ENCODE data around the gene CPD. TPM values are rescaled to one million over a fixed set of nuclear protein-coding genes. Genes with fewer than 3 reads are reported as not detected.

The CPD gene
- polyA plus RNA-seq, 1 donor (not counting 4 experiments of a cell fraction or from before 2014, with no cell fraction given), result 30.5 TPM

DNA sequence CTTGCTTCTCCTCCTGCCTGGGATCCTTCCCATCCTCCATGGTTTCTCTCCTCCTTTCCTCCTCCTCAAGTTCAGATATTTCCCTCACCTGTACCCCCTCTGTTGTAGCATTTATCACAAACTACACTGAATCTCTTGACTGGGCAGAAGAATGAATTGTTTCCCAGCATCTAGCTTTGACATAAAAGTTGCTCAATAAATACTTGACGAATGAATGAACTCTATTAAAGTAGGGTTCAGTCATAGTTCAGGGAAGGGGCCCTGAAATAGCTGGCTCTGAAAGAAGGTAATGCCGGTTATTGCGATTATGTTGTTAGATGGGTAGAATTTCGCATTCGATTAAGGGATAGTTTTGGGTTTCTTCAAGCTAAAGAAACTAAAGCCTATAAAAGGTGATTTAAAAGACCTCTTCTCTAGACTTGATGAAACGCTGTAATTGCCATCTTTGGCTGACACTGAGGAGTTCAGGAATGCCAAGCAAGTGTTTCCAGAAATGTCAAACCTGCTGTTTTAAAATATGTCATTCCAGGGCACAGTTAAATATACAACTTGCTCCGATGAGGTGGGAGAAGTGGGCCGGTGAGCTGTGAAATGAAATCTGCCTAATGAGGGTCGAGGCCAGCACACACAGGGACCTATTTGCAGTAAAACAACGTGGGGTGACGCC lies 1.0 kb upstream of the CPD start:
- no peak overlapping the region for H3K27ac ChIP-seq (ENCODE audit: control insufficient read depth, insufficient read depth, low read length)
- no peaks in the 10 kb centered on the region for H3K9me3 ChIP-seq (ENCODE audit: control insufficient read depth, low read depth, low read length)
- H3K4me2 ChIP-seq (ENCODE audit: control insufficient read depth, extremely low read depth, insufficient read depth, low read depth, low read length), result peak overlapping the region; percentile 96
- no peak for TF ChIP-seq EZH2 (IDR thresholded peaks at IDR 0.05; ENCODE audit: low read length)
- TF ChIP-seq, protein P1, sequence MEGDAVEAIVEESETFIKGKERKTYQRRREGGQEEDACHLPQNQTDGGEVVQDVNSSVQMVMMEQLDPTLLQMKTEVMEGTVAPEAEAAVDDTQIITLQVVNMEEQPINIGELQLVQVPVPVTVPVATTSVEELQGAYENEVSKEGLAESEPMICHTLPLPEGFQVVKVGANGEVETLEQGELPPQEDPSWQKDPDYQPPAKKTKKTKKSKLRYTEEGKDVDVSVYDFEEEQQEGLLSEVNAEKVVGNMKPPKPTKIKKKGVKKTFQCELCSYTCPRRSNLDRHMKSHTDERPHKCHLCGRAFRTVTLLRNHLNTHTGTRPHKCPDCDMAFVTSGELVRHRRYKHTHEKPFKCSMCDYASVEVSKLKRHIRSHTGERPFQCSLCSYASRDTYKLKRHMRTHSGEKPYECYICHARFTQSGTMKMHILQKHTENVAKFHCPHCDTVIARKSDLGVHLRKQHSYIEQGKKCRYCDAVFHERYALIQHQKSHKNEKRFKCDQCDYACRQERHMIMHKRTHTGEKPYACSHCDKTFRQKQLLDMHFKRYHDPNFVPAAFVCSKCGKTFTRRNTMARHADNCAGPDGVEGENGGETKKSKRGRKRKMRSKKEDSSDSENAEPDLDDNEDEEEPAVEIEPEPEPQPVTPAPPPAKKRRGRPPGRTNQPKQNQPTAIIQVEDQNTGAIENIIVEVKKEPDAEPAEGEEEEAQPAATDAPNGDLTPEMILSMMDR (optimal IDR thresholded peaks at IDR 0.05 in 1 of 3, IDR thresholded peaks at IDR 0.05 in 1 of 3, conservative IDR thresholded peaks at IDR 0.05 in 1 of 3; ENCODE audit: extremely low read depth in 1 of 3, insufficient read depth in 2 of 3, low read length in 3 of 3), result no peak
- H2AFZ ChIP-seq (ENCODE audit: control insufficient read depth, low read length), result peak overlapping the region; percentile 97
- peaks cover 3% of the 10 kb centered on the region for H3K79me2 ChIP-seq (ENCODE audit: control insufficient read depth, insufficient read depth, low read length)
- peaks cover 31% of the 10 kb centered on the region for H3K4me1 ChIP-seq (ENCODE audit: control insufficient read depth, extremely low read depth, insufficient read depth, low read length)
- dilution Hi-C loops (cut with MboI; ENCODE audit: extremely low pct_ligation_motif_present, low sequenced_read_pairs), result no loop called here
- H3K9ac ChIP-seq (ENCODE audit: control insufficient read depth, extremely low read depth, insufficient read depth, low read length), result no peak overlapping the region
- FAIRE-seq, result no peak
- DNase-seq (ENCODE audit: low read depth, low spot score), result no peak
- H3K36me3 ChIP-seq (ENCODE audit: control insufficient read depth in 2 of 2, extremely low read depth in 1 of 2, insufficient read depth in 2 of 2, low read length in 2 of 2), result no peaks in the 10 kb centered on the region
- no peaks in the 10 kb centered on the region for H3K9me1 ChIP-seq (ENCODE audit: control insufficient read depth, extremely low read depth, insufficient read depth, low read length)
- H4K20me1 ChIP-seq (ENCODE audit: control insufficient read depth, extremely low read depth, insufficient read depth, low read length), result no peaks in the 10 kb centered on the region
- no peaks in the 10 kb centered on the region for H3K27me3 ChIP-seq (ENCODE audit: control insufficient read depth, extremely low read depth, insufficient read depth, low read length)
- no peak overlapping the region for H3K4me3 ChIP-seq (ENCODE audit: control insufficient read depth in 2 of 3, extremely low read depth in 1 of 3, insufficient read depth in 2 of 3, low read depth in 1 of 3, low read length in 3 of 3)

DNA sequence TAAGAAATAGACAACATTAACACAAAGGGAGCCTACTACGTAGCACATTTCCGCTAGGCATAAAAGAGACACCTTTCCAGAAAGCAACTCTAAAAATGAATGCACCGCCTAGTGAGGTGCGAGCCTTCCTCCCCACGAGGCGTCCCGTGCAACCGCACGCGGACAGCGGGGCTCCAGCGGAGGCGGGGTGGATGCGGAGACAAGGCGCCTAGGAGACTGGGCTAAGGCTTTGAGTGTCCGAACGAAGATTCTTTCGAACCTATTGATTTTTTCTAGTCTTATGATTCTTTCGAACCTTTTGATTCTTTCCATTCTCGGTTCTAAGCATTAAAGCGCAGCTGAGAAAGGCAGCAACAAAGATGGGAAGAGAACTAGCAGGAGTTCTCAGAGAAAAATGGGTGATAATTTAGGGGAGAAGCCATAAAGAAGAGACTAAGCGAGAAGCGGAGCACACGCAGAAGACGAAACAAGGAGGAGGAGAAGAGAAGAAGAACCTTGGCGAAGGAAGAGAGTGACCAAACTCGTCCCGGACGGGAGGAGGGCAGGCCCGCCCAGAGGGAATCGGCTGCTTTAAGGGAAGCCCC lies 394 bp upstream of the CPD start:
- H3K4me1 ChIP-seq (ENCODE audit: control insufficient read depth, extremely low read depth, insufficient read depth, low read length), result peaks cover 25% of the 10 kb centered on the region

More for the DNA sequence above, 394 bp upstream of the CPD start:
- H3K9me3 ChIP-seq (ENCODE audit: control insufficient read depth, low read depth, low read length), result no peaks in the 10 kb centered on the region
- no peaks in the 10 kb centered on the region for H3K36me3 ChIP-seq (ENCODE audit: control insufficient read depth in 2 of 2, extremely low read depth in 1 of 2, insufficient read depth in 2 of 2, low read length in 2 of 2)
- peak overlapping the region; percentile 74 for H3K9ac ChIP-seq (ENCODE audit: control insufficient read depth, extremely low read depth, insufficient read depth, low read length)
- H4K20me1 ChIP-seq (ENCODE audit: control insufficient read depth, extremely low read depth, insufficient read depth, low read length), result no peaks in the 10 kb centered on the region
- H3K9me1 ChIP-seq (ENCODE audit: control insufficient read depth, extremely low read depth, insufficient read depth, low read length), result no peaks in the 10 kb centered on the region
- peak overlapping the region; percentile 96 for H3K4me2 ChIP-seq (ENCODE audit: control insufficient read depth, extremely low read depth, insufficient read depth, low read depth, low read length)
- no peak for TF ChIP-seq EZH2 (IDR thresholded peaks at IDR 0.05; ENCODE audit: low read length)
- TF ChIP-seq, protein P1 (optimal IDR thresholded peaks at IDR 0.05 in 1 of 3, IDR thresholded peaks at IDR 0.05 in 1 of 3, conservative IDR thresholded peaks at IDR 0.05 in 1 of 3; ENCODE audit: extremely low read depth in 1 of 3, insufficient read depth in 2 of 3, low read length in 3 of 3), result no peak
- H3K27me3 ChIP-seq (ENCODE audit: control insufficient read depth, extremely low read depth, insufficient read depth, low read length), result no peaks in the 10 kb centered on the region
- dilution Hi-C loops (cut with MboI; ENCODE audit: extremely low pct_ligation_motif_present, low sequenced_read_pairs), result no loop called here
- FAIRE-seq (peak; percentile 43), DNase-seq (ENCODE audit: low read depth, low spot score) (no peak)
- peak overlapping the region; percentile 97 for H2AFZ ChIP-seq (ENCODE audit: control insufficient read depth, low read length)
- H3K27ac ChIP-seq (ENCODE audit: control insufficient read depth, insufficient read depth, low read length), result peak overlapping the region; percentile 43
- H3K4me3 ChIP-seq (ENCODE audit: control insufficient read depth in 2 of 3, extremely low read depth in 1 of 3, insufficient read depth in 2 of 3, low read depth in 1 of 3, low read length in 3 of 3), result peak overlapping the region; percentile 66 to 82 (median 79)
- peaks cover 3% of the 10 kb centered on the region for H3K79me2 ChIP-seq (ENCODE audit: control insufficient read depth, insufficient read depth, low read length)

All from keratinocyte (primary cell).